Endothelial cell of umbilical vein (primary cell): ENCODE data around the gene TRPC3.

Experiments
- EZH2 ChIP-seq: IDR thresholded peaks from 2 replicates; pipeline ENCODE4 v1.6.1; 2012; ENCODE audit warnings: borderline replicate concordance, low read depth, mild to moderate bottlenecking, moderate library complexity, low read length, inconsistent platforms; ENCODE audit not compliant: severe bottlenecking
- JUN ChIP-seq: IDR thresholded peaks from 2 replicates; pipeline ENCODE4 v1.6.1; 2011; ENCODE audit warnings: borderline replicate concordance, low read depth; ENCODE audit not compliant: insufficient read length, insufficient read depth
- MAX ChIP-seq: IDR thresholded peaks from 2 replicates; pipeline ENCODE4 v1.6.1; 2011; ENCODE audit not compliant: insufficient read depth, insufficient read length
- MYC ChIP-seq: IDR thresholded peaks from one replicate; pipeline ENCODE4 v1.6.1; 2011; ENCODE audit warnings: mild to moderate bottlenecking, low read depth, low read length
- POLR2A ChIP-seq: IDR thresholded peaks from 2 replicates; pipeline ENCODE4 v1.6.1; 2012; ENCODE audit warnings: low read depth, mild to moderate bottlenecking, control low read depth, low read length
- POLR2AphosphoS5 ChIP-seq: IDR thresholded peaks from 2 replicates; pipeline ENCODE4 v1.6.1; 2012; ENCODE audit warnings: low read depth, mild to moderate bottlenecking, control low read depth, low read length, moderate library complexity; ENCODE audit not compliant: insufficient read depth
- TF ChIP-seq, protein P1 (sequence below), 2 donors: IDR thresholded peaks; 1 replicate in 1 of 2; 2 replicates in 1 of 2; pipeline ENCODE4 v1.5.1; 2011; ENCODE audit warnings: low read length in 2 of 2, mild to moderate bottlenecking in 2 of 2, moderate library complexity in 2 of 2, control low read depth in 1 of 2, inconsistent platforms in 1 of 2, low read depth in 1 of 2; ENCODE audit not compliant: insufficient read depth in 1 of 2; ENCODE audit errors: extremely low read depth in 1 of 2

- TF ChIP-seq POLR2A (no peak), POLR2AphosphoS5 (no peak), EZH2 (no peak), MAX (no peak), MYC (no peak), JUN (peak; percentile 23)
- TF ChIP-seq, protein P1, sequence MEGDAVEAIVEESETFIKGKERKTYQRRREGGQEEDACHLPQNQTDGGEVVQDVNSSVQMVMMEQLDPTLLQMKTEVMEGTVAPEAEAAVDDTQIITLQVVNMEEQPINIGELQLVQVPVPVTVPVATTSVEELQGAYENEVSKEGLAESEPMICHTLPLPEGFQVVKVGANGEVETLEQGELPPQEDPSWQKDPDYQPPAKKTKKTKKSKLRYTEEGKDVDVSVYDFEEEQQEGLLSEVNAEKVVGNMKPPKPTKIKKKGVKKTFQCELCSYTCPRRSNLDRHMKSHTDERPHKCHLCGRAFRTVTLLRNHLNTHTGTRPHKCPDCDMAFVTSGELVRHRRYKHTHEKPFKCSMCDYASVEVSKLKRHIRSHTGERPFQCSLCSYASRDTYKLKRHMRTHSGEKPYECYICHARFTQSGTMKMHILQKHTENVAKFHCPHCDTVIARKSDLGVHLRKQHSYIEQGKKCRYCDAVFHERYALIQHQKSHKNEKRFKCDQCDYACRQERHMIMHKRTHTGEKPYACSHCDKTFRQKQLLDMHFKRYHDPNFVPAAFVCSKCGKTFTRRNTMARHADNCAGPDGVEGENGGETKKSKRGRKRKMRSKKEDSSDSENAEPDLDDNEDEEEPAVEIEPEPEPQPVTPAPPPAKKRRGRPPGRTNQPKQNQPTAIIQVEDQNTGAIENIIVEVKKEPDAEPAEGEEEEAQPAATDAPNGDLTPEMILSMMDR (IDR thresholded peaks at IDR 0.05; ENCODE audit: extremely low read depth in 1 of 2, insufficient read depth in 1 of 2, low read depth in 1 of 2, low read length in 2 of 2), result no peak
Measured at GRCh38 chr4:121946644-121947043, 5.2 kb downstream of the TRPC3 start.
